GM12878 (cell line): ENCODE data around the gene UVRAG. TPM values are rescaled to one million over a fixed set of nuclear protein-coding genes. Genes with fewer than 3 reads are reported as not detected.

ENCODE experiments used
- ATAC-seq: fragments of 200-7000 bp; cut with Tn5 transposase; 3 replicates; pipeline ENCODE4 v1.9.1; 2020; ENCODE audit warnings: mild to moderate bottlenecking, moderate library complexity
- BruUV-seq: library from RNA; stranded (reverse); fragments of 400-500 nt; replicated peaks from 2 replicates; lab custom pipeline; 2021; lab: Mats Ljungman, UMichigan
- CTCF ChIA-PET: fragments of 300-600 bp; sonication (Branson Sonifier 250); formaldehyde crosslinking; extraction: SDS; loops from one replicate; lab custom pipeline; 2021; ENCODE audit warnings: inconsistent platforms; lab: Yijun Ruan, JAX
- POLR2A ChIA-PET: fragments of 350-600 bp; formaldehyde crosslinking; extraction: SDS; loops from one replicate; lab custom pipeline; 2021; ENCODE audit warnings: inconsistent platforms; lab: Charles Lee
- RAD21 ChIA-PET: fragments of 300-600 bp; sonication (Branson Sonifier 250); formaldehyde crosslinking; loops from one replicate; lab custom pipeline; 2023; ENCODE audit warnings: antibody characterized with exemption; ENCODE audit not compliant: unreplicated experiment; lab: Charles Lee
- SMC1A ChIA-PET: fragments of 300-600 bp; sonication (Branson Sonifier 250); formaldehyde crosslinking; loops from one replicate; lab custom pipeline; 2023; ENCODE audit not compliant: unreplicated experiment, uncharacterized antibody; lab: Charles Lee
- DNase-seq: peaks from one replicate; pipeline ENCODE4 v3.0.0-alpha.2; 2011; ENCODE audit warnings: low read depth, low spot score
- FAIRE-seq: peaks from 3 replicates; lab custom pipeline; 2011; peaks lifted over from hg19 to GRCh38; lab: Jason Lieb, UNC
- H2AFZ ChIP-seq: 2 replicates; pipeline ENCODE4 v1.6.0; 2011; ENCODE audit warnings: low read depth, low read length, control low read depth; ENCODE audit not compliant: control insufficient read depth
- H3K27ac ChIP-seq: 2 replicates; pipeline ENCODE4 v1.5.1; 2011; ENCODE audit warnings: control low read depth; ENCODE audit not compliant: control insufficient read depth, insufficient read depth
- H3K27me3 ChIP-seq, 2 experiments: replicated peaks in 1 of 2; 2 replicates each; pipeline versions ENCODE4 v1.6.0 to v1.6.1; 2011; ENCODE audit warnings: low read length in 1 of 2; ENCODE audit not compliant: control insufficient read depth in 2 of 2, insufficient read depth in 2 of 2
- H3K36me3 ChIP-seq, 2 experiments: 2 replicates each; pipeline ENCODE4 v1.5.1; 2011; ENCODE audit warnings: low read length in 1 of 2; ENCODE audit not compliant: control insufficient read depth in 2 of 2, insufficient read depth in 2 of 2
- H3K4me1 ChIP-seq: 2 replicates; pipeline ENCODE4 v1.6.1; 2011; ENCODE audit warnings: mild to moderate bottlenecking, low read length, moderate library complexity, mixed read lengths; ENCODE audit not compliant: control insufficient read depth, insufficient read depth
- H3K4me2 ChIP-seq: 2 replicates; pipeline ENCODE4 v1.6.0; 2011; ENCODE audit warnings: control low read depth; ENCODE audit not compliant: control insufficient read depth, insufficient read depth
- H3K4me3 ChIP-seq: fragments of 200-600 bp; sonication (generic); 2 replicates; pipeline ENCODE4 v1.5.1; 2016
- H3K79me2 ChIP-seq: 2 replicates; pipeline ENCODE4 v1.6.0; 2011; ENCODE audit warnings: low read length; ENCODE audit not compliant: control insufficient read depth, insufficient read depth
- H3K9ac ChIP-seq: 2 replicates; pipeline ENCODE4 v1.8.0; 2011; ENCODE audit warnings: low read length, control low read depth, mixed read lengths; ENCODE audit not compliant: control insufficient read depth, insufficient read depth
- H3K9me3 ChIP-seq: replicated peaks from 3 replicates; pipeline ENCODE4 v1.5.1; 2011; ENCODE audit warnings: mild to moderate bottlenecking, low read length; ENCODE audit not compliant: control insufficient read depth, insufficient read depth
- H4K20me1 ChIP-seq: 2 replicates; pipeline ENCODE4 v1.6.0; 2011; ENCODE audit not compliant: control insufficient read depth, insufficient read depth
- E4F1 ChIP-seq: fragments of 450-650 bp; IDR thresholded peaks from 2 replicates; pipeline ENCODE4 v1.6.1; 2018; ENCODE audit warnings: borderline replicate concordance, mild to moderate bottlenecking; ENCODE audit not compliant: partially characterized antibody
- EP300 ChIP-seq, 2 experiments: fragments of 150-350 bp in 1 of 2; IDR thresholded peaks; 2 replicates each; pipeline ENCODE4 v1.6.1; 2011 to 2012; ENCODE audit warnings: low read depth in 2 of 2, low read length in 2 of 2, borderline replicate concordance in 1 of 2, improper control_type of control experiment in 1 of 2, inconsistent platforms in 1 of 2; ENCODE audit not compliant: control insufficient read depth in 1 of 2
- HDGF ChIP-seq: fragments of 450-650 bp; IDR thresholded peaks from 2 replicates; pipeline ENCODE4 v1.6.1; 2016; ENCODE audit warnings: antibody characterized with exemption
- IRF5 ChIP-seq: fragments of 450-650 bp; IDR thresholded peaks from 2 replicates; pipeline ENCODE4 v1.6.1; 2017; ENCODE audit warnings: borderline replicate concordance
- NKRF ChIP-seq: fragments of 450-650 bp; conservative IDR thresholded peaks from 2 replicates; pipeline ENCODE4 v1.6.1; 2017; ENCODE audit warnings: mild to moderate bottlenecking, moderate library complexity
- POLR2AphosphoS2 ChIP-seq: IDR thresholded peaks from 2 replicates; pipeline ENCODE4 v1.6.1; 2011; ENCODE audit warnings: low read depth, mild to moderate bottlenecking, low read length, improper control_type of control experiment, moderate library complexity
- RBBP5 ChIP-seq: fragments of 200-600 bp; sonication (generic); conservative IDR thresholded peaks from 2 replicates; pipeline ENCODE4 v1.6.1; 2016
- RCOR1 ChIP-seq: conservative IDR thresholded peaks from 2 replicates; pipeline ENCODE4 v1.6.1; 2012; ENCODE audit warnings: low read depth, low read length, improper control_type of control experiment
- SKIL ChIP-seq: fragments of 450-650 bp; IDR thresholded peaks from 2 replicates; pipeline ENCODE4 v1.6.1; 2017; ENCODE audit warnings: mild to moderate bottlenecking, low read depth, inconsistent platforms; ENCODE audit not compliant: poor library complexity, severe bottlenecking
- SP1 ChIP-seq: IDR thresholded peaks from one replicate; pipeline ENCODE4 v1.6.1; 2011; ENCODE audit warnings: low read depth, low read length
- WGBS: methylation state at CpG from one replicate; pipeline ENCODE4 v1.1.6; 2016; ENCODE audit warnings: low lambda C conversion rate; ENCODE audit not compliant: insufficient replicate concordance, insufficient coverage; ENCODE audit errors: missing lambda C conversion rate; 5-methylcytosine and 5-hydroxymethylcytosine counted together
- in situ Hi-C: fragments of 300-500 bp; cut with MboI; formaldehyde crosslinking; loops from 9 replicates; pipeline ENCODE4 v1.14.3; 2018; ENCODE audit warnings: mixed read lengths
- intact Hi-C: fragments of 100-400 bp; cut with micrococcal nuclease; formaldehyde crosslinking; loops from one replicate; pipeline ENCODE4 v1.14.2; 2022; ENCODE audit not compliant: unreplicated experiment
- polyA plus RNA-seq, 11 experiments: library from polyadenylated mRNA; depleted of rRNA in 4 of 11; unstranded in 6 of 11; stranded (reverse) in 5 of 11; fragments of >200 nt; fragmentation: Nextera tagmentation in 4 of 11; fragmentation: Illumina TruSeq in 1 of 11; extraction: Ambion mirVana in 4 of 11; extraction: Trizol in 1 of 11; gene quantifications; 1 replicate in 1 of 11; 2 replicates in 10 of 11; pipeline versions ENCODE4 v1.2.1 to v1.2.3, GENCODE V29; 2011 to 2016; ENCODE audit warnings: inconsistent platforms in 2 of 11, missing spikeins in 2 of 11, low read depth in 1 of 11
- total RNA-seq, 4 experiments: library from RNA; depleted of rRNA in 3 of 4; stranded (reverse); fragments of >200 nt in 3 of 4; fragmentation: Illumina TruSeq in 1 of 4; extraction: Trizol in 1 of 4; gene quantifications; 2 replicates each; pipeline versions ENCODE4 v1.2.1 to v1.2.3, GENCODE V29; 2013 to 2021

Gene UVRAG
- total and polyA plus RNA-seq, 10 of the 15 experiments (the other 5 are each of a cell fraction or from before 2014, with no cell fraction given) = 7.0 to 43.4 (median 37.0) TPM

- TF ChIP-seq POLR2AphosphoS2 (no peak), SP1 (no peak), NKRF (no peak), EP300 (IDR thresholded peaks at IDR 0.05; ENCODE audit: borderline replicate concordance in 1 of 2, control insufficient read depth in 1 of 2, low read depth in 2 of 2, low read length in 2 of 2) (no peak)
Measured at GRCh38 chr11:76086743-76087635, 272.0 kb downstream of the UVRAG start (continued).

GRCh38 chr11:76087749-76088148, 272.7 kb downstream of the UVRAG start:
- Histone ChIP-seq H3K9ac (no peak overlapping the region), H3K27ac (no peak overlapping the region), H3K4me1 (no peaks in the 10 kb centered on the region), H3K4me2 (no peak overlapping the region), H4K20me1 (no peaks in the 10 kb centered on the region), H3K27me3 (no peaks in the 10 kb centered on the region), H3K9me3 (no peaks in the 10 kb centered on the region; the same call in 1 of the 3 replicates), H3K79me2 (no peaks in the 10 kb centered on the region), H2AFZ (no peak overlapping the region), H3K4me3 (no peak overlapping the region), H3K36me3 (peaks cover 2 to 5% of the 10 kb centered on the region in 2 experiments)
- ChIA-PET CTCF (no interaction called here), SMC1A (no interaction called here), RAD21 (no interaction called here), POLR2A (no interaction called here)
- in situ Hi-C loops (no loop called here), intact Hi-C loops (no loop called here)
- no peak for DNase-seq
- no peak for FAIRE-seq
- no TSS peak for BruUV-seq
- WGBS = 98% methylated on average over 6 of the region's 6 CpGs
- ATAC-seq = no peak
- TF ChIP-seq SKIL = no peak
- no peak for TF ChIP-seq RCOR1
- no peak for TF ChIP-seq IRF5
- TF ChIP-seq NKRF = no peak
- TF ChIP-seq RBBP5 = no peak
- no peak for TF ChIP-seq E4F1
- TF ChIP-seq HDGF = no peak
